NCI-H1417 treated with DMSO at 0.1 percent for 48 hours (cell line): ENCODE results near the gene PRPS1L1.

ENCODE experiments used
- DNase-seq: peaks from one replicate; lab custom pipeline; 2025; lab: John Stamatoyannopoulos, UW

PRPS1L1 gene

DNA sequence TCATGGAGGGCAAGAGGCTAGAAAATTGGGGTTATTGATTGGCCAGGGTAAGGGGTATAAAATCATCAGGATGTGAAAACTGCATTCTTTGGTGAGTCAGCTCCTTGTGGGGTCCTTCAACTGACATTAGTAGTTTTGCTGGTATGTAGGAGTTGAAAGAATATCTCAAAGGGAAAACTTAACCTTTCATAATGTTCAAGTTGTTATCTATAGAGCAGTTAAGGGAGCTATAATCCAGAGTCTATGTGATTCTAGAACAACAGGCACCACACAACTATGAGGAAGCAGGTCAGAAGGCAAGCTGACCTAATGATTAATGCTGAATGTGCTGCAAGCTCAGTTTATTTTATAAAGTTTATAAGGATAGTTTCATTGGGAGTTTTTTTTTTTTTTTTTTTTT, 13.7 kb downstream of the PRPS1L1 start:
- no peak for DNase-seq

- no peak for DNase-seq
Observed at GRCh38 chr7:18004372-18004771, 23.3 kb downstream of the PRPS1L1 start.

DNA sequence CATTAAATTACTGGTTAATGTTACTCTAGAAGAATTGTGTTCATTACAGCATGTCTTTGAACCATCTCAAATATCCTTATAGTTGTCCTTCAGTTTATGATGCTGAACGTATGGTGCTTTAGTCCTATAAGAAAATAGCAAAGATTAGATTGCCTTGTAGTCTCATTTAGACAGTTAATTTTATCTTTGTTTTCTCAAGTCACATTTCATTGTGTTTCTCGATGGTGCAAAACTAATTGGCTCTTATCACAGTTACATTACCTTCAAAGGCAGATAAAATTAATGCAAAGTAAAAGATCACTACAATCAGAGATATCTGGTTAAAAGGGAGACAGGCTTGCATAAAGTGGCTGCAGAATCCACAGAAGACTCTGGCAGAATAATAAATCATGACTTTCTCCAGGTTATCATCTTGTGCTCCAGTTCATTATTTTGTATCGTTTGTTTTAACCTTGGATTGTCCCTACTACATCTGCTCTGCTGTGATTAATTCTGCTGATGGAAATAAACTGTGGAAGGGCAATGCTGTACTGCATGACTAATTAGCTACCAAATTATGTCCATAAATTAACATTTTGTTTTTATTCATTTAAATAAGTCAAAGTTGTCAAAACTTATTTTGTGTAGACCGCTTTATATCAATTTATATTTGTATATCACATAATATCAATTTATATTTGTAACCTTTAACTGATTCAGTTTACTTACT, 24.2 kb downstream of the PRPS1L1 start:
- DNase-seq: no peak

DNA sequence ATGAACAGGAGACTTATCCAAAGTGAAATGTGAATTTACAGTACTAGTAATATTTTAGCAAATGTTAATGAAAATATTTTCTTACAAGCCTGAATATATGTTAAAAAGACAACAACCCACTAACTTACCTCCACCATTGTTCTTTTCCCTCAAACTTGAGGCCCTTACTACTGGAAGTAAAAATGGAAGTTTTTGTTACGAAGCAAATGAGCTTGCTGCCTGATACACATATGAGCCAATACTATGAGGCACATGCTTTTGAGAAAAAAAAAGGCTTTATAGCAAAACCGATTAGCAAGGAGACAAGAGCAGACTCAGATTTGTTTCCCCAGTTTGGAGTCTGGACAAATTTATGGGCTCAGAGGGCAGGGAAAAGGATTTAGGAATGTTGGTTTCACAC, 29.0 kb downstream of the PRPS1L1 start:
- no peak for DNase-seq

DNA sequence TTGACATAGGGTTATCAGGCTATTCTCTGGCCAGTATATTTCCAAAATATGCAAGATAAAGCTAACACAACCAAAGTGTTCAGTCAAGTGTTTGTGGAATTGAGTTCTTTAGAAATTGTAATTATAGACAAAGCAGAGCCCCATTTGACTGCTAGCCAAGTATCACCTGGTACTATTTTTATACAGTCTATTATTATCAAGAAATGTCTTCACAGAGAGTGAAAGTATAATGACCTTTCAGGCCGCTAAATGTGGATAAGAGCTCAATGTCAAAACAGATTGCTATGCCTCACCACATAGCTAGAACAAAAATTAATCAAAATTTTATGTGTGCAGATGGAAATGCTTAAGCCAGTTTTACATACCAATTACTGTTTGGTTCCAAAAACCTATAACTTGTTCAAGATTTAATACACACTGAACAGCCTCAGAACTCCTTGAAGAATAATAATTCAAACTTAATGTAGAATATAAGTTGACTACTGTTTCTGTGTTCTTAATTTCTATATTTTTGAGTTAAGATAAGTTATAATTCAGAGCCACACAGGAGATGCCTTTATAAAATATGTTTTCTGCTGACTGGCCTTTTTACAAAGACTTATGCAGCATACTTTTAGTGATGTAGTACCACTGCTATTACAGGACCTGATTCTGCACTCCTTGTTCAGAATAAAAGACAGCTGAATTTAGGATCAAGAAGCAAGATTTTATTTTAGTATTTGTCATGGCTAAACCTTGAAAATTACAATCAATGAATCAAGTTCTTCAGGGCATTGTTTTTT, 31.0 kb downstream of the PRPS1L1 start:
- DNase-seq: no peak

GRCh38 chr7:17996040-17996439, 31.6 kb downstream of the PRPS1L1 start:
- DNase-seq: no peak

- no peak for DNase-seq
Observed at GRCh38 chr7:17994079-17994850, 33.4 kb downstream of the PRPS1L1 start.

GRCh38 chr7:17991866-17992648, 35.6 kb downstream of the PRPS1L1 start:
- DNase-seq: no peak

DNA sequence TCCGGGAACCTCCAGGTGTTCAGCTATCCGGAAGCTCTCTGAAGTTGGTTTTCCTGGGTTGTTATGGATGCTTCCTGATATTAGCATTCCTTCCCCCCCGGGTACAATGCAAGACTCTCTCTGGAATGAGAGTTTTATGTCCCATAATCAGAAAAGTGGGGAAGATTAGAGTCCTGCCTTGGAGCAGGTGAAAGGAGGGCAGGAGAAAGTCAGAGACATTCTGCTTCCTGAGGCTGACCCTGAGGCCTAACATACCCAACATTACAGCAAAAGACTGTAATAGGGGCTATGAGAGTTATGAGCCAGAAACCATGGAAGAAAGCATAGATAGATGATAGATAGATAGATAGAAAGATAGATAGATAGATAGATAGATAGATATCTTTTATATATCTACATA, 36.9 kb downstream of the PRPS1L1 start:
- no peak for DNase-seq

DNA sequence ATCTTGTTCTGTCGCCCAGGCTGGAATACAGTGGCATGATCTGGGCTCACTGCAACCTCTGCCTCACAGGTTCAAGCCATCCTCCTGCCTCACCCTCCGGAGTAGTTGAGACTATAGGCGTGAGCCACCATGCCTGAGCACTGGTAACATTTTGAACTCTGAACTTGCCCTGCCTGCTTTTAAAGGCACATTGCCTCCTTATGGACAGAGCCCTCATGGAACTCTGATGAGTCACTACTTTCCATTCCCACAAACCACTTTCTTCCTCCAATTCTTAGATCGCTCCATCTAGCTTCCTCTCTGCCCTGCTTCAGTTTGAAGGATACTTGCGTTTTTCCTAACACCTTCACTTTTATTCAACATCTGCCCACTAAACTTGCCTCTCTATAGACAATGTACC, 38.1 kb downstream of the PRPS1L1 start:
- DNase-seq: no peak

- DNase-seq: no peak
Observed at GRCh38 chr7:17988858-17989257, 38.8 kb downstream of the PRPS1L1 start.

GRCh38 chr7:17988141-17988540, 39.5 kb downstream of the PRPS1L1 start:
- no peak for DNase-seq

- no peak for DNase-seq
Observed at GRCh38 chr7:17986851-17987250, 40.8 kb downstream of the PRPS1L1 start.

GRCh38 chr7:17985473-17986239, 42.0 kb downstream of the PRPS1L1 start:
- no peak for DNase-seq

GRCh38 chr7:17984288-17984687, 43.4 kb downstream of the PRPS1L1 start:
- DNase-seq: no peak

- DNase-seq: no peak
Observed at GRCh38 chr7:17983221-17984062, 44.2 kb downstream of the PRPS1L1 start.

- no peak for DNase-seq
Observed at GRCh38 chr7:17976952-17977351, 50.7 kb downstream of the PRPS1L1 start.
